ENCODE data around the gene GKN1.

DNA sequence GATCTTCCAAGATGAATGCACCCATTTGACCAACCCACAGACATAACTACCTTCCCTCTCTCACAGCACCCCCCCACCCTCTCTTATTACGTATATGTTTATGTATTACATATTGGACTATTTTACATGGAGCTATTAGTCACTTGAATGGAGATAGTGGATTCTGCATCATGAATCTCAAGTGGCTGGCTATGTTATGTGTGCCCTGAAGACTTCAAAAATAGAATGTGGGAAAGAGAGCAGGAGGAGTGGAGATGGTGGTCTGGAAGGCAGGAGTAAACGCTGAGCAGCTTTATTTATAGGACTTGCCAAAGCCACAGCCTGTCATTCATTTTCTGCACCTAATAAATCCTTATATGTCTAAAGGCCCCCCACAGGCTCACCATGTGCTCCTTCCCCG, 43.4 kb downstream of the GKN1 start:
- no peak for TF ChIP-seq CTCF (IDR thresholded peaks at IDR 0.05)
- TF ChIP-seq ZNF232 (CRISPR knock-in tag; IDR thresholded peaks at IDR 0.05) = no peak
- TF ChIP-seq, protein P1, sequence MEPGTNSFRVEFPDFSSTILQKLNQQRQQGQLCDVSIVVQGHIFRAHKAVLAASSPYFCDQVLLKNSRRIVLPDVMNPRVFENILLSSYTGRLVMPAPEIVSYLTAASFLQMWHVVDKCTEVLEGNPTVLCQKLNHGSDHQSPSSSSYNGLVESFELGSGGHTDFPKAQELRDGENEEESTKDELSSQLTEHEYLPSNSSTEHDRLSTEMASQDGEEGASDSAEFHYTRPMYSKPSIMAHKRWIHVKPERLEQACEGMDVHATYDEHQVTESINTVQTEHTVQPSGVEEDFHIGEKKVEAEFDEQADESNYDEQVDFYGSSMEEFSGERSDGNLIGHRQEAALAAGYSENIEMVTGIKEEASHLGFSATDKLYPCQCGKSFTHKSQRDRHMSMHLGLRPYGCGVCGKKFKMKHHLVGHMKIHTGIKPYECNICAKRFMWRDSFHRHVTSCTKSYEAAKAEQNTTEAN (CRISPR knock-in tag; IDR thresholded peaks at IDR 0.05) = no peak
- no peak for TF ChIP-seq CBFB (CRISPR knock-in tag; IDR thresholded peaks at IDR 0.05; ENCODE audit: low read depth)
- TF ChIP-seq MAX (CRISPR knock-in tag; IDR thresholded peaks at IDR 0.05) = no peak
